ENCODE measurements around the gene ASIC2.

- TF ChIP-seq CTCF (IDR thresholded peaks at IDR 0.05) (no peak), TCF7L2 (IDR thresholded peaks at IDR 0.05; ENCODE audit: low read depth, low read length) (no peak)
These were observed 206.2 kb downstream of the ASIC2 start for GRCh38 chr17:33086878-33087277.

All from Panc1 (cell line).